COR-L47 (cell line): ENCODE results near the gene RPP40.
"Not testable (repeated sequence)": the region's sequence is repeated elsewhere in the genome, so short reads cannot be mapped to it uniquely, and the experiment has no call there.

Experiments used
- DNase-seq: peaks from one replicate; lab custom pipeline; 2025; lab: John Stamatoyannopoulos, UW

RPP40 gene

DNA sequence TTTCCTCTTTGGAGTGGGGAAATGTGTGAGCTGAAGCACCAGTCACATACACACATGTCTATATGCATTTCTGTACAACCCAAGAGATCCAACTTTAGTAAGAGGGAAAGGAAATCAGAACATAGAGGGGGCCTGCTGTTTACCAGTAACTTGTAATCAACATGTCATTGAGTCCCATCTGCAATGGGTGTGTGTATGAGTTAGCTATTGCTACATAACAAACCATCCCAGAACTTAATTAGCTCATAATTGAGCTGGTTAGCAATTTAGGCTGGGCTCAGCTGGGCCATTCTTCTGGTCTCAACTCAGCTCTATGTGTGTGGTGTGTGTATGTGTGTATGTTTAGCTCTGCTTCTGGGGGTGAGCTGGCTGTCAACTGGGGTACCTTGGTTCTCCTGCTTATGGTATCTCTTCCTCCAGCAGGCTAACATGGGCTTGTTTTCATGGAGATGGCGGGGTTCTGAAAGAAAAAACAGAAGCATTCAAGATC is 10.3 kb upstream of the RPP40 start:
- no peak for DNase-seq

DNA sequence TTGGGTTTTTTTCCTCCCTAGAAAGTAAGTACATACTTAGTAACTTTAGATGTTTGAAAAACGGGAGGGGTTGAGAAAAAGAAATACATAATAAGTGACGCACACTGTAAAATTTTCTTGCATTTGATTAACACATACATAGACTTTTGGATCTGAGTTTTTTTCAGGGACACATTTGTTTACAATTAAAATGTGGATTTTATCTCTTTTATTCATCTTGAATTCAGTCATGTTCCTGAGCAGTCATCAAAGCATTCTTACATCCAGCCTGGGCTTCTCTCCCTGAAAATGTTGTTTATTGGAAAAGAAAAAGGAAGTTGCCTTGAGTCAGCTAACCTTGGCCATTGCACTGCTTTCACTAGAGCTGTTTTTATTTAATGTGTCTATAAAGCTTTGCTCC is 8.7 kb upstream of the RPP40 start:
- no peak for DNase-seq

DNA sequence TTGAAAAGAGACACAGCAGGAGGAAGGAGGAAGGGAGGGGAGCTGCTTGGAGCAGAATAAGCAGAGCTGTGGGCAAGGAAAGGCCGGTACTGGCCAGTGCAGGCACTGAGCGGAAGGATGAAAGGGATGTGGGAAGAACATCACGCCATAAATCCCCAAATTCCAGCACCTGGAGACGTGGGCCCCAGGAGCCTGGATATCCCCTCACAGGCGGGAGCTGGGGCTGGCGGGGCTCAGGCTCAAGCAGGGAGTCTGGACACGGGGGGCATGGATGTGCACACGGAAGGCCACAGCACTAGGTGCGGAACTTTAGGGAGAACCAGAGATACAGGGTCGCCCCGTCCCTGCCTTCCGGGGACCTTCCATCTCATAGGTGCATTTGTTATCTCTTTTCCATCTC is 7.5 kb upstream of the RPP40 start:
- no peak for DNase-seq

DNA sequence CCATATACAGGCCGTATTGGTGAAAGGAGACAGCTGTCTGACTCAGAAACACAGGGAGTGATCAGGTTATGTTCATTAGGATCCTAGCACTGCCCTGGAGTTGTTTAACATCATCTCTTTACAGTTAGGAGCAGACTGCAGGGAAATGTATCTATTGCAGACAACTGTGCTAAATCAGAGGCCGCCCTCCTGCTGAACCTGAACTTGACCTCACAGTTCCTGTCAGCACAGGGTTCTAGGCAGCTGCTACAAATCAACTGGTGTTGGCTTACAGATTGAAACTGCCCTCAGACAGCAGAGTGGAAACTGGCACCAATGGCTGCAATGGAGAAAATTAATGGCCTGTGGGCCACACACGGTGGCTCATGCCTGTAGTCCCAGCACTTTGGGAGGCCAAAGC is 3.7 kb upstream of the RPP40 start:
- DNase-seq = no peak

DNA sequence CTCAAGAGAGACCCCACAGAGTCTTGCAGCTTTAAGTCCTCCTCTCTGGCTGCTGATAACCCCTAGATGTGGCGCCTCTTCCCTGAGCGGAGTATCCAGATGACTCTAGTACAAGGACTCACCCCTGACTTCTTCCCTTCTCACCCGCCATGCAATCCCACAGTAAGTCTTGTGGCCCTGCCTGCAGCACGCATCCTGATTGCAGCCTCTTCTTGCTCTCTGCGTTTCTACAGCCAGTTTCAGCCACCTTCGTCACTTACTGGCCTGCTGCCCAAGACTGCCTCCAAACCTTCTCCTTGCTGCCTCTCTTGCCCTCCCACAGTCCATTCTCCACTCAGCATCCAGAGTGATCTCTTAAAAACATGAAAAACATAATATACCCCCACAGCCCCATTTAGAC is 2.4 kb upstream of the RPP40 start:
- no peak for DNase-seq

DNA sequence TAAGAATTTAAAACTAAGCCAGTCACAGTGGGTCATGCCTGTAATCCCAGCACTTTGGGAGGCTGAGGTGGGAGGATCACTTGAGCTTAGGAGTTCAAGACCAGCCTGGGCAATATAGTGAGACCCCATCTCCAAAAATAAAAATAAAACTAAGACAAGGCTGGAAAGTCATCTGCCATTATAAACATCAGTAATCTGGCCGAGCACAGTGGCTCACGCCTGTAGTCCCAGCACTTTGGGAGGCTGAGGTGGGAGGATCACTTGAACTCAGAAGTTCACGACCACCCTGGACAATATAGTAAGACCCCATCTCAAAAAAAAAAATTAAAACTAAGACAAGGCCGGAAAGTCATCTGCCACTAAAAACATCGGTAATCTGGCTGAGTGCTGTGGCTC is 1.2 kb upstream of the RPP40 start:
- DNase-seq = not testable (repeated sequence)

DNA sequence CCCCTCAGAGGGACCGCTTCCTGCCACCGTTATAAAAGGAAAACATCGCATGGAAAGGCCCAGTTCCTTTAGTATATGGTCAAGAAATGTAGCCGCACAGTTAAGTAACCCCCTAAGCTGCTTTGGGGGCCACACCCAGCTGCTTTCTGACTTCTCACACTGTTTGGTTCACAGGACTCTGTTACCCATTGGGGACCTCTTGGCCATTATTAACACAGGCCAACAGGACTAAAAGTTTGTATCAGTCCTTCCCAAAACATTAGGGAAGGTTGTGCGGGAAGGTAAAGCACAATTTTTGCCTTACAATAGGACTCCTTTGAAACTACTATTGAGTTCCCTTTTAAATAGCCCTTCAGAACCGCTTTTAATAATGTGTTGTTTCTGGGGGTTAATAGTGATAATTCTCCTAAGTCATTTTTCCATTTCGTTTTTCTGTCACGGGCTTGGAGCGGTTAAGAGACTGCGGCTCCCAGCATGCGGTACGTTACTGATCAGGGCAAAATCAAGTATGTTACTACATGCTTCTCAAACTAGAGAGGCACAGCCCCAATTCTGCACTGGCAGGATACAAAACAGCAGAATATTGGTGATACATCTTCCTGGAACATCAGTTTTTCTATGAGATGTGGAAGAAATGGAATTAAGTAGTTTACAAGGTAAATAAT is 668 bp upstream of the RPP40 start:
- no peak for DNase-seq

DNA sequence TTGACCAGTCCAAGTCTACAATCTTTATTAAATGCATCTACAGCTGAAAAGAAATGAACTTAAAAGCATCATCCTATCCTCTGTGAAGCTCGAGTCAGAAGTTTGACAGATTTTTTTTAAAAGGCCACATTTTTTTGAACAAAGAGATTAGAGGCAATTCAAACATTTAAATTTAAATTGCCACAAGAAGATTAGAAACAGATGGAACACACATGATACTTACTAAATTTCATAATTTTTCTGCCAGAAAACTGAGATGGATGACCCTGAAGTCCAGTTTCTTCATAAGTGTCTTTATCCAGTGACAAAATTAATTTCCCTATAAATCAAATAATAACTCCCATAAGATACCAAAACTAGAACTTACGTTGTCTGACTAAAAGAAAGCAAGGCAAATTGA is 4.3 kb downstream of the RPP40 start:
- no peak for DNase-seq

DNA sequence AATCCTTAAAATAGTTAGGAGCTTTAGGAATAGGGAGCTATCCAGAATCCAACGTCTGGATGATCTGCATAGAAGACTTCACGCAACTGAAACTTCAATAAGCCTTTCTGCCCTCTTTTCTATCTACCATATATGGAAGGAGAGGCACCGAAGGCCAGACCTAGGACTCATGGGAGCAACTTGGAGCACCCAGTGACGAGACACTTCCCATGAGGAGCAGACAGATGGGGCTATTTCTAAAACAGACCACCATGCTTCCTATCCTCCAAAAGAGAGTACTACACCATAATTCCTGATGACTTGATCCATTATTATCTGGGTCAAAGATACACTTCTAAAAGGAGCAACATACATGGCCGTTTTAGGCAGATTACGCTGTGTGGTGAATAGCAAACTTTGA is 6.0 kb downstream of the RPP40 start:
- DNase-seq = no peak

DNA sequence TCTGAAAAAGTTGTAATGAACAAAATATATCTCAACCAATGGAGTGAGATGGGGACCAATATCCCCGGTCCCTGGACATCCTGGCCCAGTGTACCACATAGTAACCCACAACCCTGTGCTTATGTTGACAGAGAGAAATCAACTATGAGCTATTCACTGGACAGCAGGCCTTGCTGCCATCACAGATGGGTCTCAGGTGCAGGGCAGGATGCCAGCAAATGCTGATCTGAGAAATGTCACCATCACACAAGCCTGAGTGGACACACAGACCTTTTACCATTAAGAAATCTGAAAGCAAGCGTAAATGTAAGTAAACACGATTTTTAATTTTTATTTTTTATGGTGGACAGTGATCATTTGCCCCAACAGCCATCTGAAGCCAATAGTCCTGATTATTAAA is 9.1 kb downstream of the RPP40 start:
- no peak for DNase-seq

DNA sequence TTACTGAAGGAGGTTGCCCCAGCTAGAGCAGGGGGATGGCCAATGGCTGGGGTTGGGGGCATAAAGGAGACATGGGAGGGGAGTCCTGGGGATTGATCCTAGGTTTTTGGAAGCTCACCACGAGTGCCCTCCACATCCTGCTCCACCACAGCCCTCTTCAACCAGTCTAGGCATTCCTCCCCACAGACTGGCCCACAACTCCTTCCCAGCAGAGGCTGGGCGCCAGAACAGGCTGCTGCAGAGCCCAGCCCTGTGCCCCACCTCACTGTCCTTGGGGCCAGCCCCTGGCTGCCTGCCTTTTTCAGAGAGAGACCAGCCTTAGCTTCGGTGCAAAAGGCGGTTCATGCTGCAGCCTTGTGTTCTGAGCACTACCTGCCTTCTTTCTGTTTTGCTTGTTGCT is 16.4 kb downstream of the RPP40 start:
- no peak for DNase-seq

DNA sequence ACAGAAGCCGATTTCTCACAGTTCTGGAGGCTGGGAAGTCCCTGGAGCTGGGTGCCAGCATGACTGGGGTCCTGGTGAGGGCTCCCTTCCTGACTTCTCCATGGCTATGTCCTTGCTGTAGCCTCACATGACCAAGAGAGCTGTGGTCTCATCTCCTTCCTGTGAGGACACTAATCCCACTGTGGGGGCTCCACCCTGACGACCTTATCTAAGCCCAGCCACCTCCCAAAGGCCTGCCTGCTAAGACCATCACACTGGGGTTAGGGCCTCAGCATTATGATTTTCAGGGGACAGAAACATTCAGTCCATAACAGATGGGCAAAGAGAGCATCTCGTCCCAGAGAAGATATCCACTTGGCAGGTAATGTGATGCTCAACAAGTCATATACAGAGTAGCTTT is 16.8 kb downstream of the RPP40 start:
- DNase-seq = no peak

DNA sequence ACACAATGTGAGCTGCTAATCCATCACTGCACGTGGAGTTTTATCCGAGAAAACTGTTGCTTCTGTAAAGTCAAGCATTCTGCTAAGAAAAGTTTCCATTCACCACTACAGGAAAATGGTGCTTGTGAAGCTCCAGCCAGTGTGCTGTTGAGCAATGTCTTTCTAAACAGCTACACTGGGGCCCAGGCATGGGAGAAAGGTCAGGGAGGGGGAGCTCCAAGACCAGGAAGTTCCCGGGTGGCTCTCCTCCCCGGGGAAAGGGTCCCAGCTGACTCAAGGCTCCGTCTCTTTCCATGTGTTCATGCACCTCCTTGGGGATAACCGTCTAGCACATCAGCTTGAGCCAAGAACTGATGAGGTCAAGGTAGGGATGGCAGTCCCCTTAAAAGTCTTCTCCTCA is 20.5 kb downstream of the RPP40 start:
- no peak for DNase-seq

DNA sequence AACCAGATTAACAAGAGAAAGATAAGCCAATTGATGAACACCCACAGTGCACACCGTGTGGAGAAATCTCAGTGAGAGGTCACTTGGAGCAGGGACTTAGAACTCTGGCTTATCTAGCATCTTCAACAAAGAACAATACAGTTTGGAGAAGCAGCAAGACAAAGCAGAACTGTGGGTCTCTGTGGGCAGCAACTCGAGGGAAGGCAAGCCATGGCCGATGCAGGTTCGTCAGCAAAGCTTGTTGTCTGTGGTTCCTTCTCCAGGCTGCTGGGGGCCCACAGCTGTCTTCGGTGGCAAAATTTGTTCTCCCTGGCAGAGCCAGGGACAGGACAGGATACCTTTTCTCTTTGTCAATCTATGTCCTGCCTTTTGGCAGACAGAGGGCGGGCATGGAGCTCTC is 22.1 kb downstream of the RPP40 start:
- DNase-seq = no peak

DNA sequence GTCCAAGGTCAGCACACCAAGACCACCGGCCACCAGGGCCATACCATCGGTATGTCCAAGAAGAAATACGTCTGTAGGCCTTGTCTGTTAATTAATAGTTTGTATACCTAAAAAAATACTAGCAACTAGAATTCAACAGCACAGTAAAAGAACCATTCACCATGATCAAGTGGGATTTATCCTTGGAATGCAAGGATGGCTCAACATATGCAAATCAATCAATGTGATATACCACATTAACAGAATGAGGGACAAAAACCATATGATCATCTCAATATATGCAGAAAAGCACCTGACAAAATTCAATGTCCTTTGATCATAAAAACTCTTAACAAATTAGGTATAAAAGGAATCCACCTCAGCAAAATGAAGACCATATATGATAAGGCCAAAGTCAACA is 24.4 kb downstream of the RPP40 start:
- no peak for DNase-seq

DNA sequence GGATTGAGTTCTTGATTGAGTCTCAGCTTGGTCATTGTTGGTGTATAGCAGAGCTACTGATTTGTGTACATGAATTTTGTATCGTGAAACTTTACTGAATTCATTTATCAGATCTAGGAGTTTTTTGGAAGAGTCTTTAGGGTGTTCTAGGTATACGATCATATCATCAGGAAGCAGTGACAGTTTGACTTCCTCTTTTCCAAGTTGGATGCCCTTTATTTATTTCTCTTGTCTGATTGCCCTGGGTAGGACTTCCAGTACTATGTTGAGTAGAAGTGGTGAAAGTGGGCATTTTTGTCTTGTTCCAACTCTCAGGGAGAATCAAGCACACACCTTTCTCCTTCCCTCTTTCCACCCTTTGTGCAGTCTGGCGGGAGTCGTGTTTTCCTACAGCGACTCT is 26.4 kb downstream of the RPP40 start:
- no peak for DNase-seq

DNA sequence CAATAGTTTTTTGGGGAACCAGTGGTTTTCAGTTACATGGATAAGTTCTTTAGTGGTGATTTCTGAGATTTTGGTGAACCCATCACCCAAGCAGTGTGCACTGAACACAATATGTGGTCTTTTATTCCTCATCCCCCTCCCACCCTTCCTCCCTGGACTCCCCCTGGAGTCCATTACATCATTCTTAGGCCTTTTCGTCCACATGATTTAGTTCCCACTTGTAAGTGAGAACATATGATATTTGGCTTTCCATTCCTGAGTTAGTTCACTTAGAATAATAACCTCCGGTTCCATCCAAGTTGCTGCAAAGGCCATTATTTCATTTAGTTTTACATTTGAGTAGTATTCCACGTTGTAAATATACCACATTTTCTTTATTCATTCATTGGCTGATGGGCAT is 28.3 kb downstream of the RPP40 start:
- DNase-seq = no peak

DNA sequence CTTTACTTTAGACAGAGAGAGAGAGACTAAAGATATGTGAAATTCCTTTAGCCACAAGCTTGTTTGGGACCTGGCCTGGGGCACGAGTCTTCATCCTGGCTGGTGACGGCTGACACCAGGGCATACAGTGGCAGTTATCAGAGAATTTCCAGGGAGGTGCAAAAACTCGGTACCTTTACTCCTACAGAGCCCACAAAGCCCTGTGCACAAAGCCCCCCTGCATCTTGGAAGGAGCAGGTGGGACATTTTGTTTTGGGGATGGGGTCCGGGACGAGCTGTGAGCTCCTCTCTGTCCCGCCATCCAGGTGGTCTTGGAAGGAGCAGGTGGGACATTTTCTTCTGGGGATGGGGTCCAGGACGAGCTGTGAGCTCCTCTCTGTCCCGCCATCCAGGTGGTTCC is 28.9 kb downstream of the RPP40 start:
- DNase-seq = no peak

DNA sequence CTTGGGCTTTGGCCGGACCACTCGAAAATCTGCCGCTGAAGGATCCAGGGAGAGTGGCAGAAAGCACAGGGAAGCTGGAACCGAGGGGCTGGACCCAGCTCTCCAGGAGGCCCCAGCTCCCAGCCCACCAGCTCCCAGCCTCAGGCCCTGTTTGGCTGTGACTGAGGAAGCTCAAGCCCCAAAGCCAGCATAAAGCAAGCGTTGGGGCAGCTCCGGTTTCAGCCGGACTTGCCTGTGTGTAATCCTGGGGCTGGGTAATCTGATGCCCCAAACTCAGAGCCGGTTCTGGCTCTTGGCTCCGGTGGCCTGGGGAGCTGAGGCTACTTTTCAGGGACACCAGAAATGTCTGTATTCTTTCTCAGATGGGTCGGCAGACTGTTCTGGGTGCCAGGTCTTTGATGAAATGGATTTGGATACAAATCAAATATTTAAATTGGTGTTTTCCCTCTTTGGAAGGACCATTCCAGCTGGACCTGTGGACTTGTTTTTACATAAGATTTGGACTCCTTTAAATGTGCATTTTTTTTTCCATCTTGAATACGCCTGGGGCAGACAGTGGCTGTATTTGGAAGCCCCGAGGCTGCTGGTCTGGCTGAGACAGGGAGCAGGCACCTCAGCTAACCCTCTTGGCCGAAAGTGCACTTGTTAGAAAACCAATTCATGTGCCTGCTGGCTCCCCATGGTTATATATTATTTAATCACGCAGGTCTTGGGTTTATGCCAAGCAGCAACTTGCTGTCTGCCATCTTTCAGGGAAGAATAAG is 29.7 kb downstream of the RPP40 start:
- DNase-seq = peak; percentile 79

DNA sequence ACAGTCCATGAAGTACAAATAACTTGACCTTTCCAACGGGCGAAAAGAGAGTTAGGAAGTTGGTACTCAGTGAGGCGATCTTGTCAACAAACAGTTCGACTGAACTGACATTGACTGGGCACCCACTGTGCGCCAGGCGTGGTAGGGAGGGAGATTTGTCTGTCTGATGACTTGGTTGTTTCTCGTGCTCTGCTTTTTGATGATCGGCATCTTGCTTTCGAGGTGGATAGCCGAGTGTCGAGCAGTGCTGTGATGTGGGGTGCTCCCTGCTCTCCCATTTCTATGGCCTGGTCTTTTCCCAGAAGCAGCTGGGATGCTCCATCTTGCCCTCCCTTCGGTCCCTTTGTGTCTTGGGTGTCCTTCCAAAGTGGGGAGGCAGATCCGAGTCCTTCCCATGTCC is 30.4 kb downstream of the RPP40 start:
- DNase-seq = no peak

DNA sequence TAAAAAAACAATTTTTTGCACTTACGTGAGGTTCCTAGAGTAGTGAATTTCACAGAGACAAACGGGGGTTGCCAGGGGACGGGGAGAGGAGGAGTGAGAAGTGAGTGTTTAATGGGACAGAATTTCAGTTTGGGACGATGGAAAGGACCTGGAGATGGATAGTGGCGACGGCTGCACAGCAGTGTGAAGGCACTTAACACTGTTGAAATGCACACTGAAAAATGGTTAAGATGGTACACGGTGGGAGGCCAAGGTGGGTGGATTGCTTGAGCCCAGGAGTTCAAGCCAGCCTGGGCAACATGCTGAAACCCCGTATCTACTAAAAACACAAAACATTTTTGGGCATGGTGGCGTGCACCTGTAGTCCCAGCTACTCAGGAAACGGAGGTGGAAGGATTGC is 31.4 kb downstream of the RPP40 start:
- no peak for DNase-seq

DNA sequence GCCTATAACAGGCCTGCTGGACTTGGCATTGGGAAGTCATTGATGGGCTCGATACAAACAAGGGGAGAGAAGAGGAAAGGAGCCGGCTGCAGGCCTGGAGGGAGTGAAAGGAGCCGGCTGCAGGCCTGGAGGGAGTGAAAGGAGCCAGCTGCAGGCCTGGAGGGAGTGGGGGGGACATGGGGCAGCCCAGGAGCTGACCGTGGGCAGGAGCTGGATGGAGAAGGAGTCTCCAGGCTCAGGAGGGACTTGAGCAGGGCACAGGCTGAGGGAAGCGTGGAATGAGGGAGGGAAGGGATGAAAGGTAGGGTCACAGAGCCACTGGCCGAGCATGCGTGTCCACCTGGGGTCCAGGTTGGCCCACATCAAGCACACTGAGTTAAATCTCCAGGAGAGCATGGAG is 32.0 kb downstream of the RPP40 start:
- DNase-seq = no peak

DNA sequence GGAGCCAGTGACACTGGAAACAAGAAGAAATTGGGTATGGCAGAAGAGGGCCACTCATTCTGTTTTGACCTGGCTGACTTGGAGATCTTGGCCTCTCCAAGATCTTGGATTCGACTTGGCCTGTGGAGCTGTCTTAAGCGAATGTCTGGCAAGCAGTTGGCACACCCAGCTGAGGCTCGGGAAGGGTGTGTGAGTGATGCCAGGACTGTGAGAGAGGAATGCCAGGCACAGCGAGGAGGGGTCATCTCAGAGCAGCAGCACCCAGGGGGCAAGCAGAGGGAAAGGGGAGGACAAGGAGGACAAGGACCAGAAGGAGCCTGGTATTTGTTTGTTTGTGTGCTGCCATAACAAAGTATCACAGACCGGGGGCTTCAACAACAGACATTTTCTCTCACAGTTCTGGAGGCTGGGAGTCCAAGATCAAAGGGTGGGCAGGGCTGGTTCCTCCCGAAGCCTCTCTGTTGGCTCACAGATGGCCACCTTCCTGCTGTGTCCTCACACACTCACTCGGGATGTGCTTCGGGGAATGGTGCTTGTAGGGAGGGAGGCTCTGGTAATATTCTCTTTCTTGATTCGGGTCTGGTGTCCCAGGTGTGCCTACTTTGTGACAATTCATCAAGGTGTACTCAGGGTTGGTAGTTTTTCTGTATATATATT is 33.0 kb downstream of the RPP40 start:
- DNase-seq = no peak
